Gastrocnemius medialis (tissue), 4 donors: Measurements from ENCODE around the gene SUPT3H. TPM values are rescaled to one million over a fixed set of nuclear protein-coding genes. Genes with fewer than 3 reads are reported as not detected.

Experiments
- ATAC-seq, 2 donors: fragments of 150-250 bp; one replicate each; pipeline ENCODE4 v1.9.1; 2016
- DNase-seq, 2 donors: peaks; one replicate each; pipeline ENCODE4 v3.0.0-alpha.2; 2019
- H3K27ac ChIP-seq, 4 donors: fragments of 200-600 bp; sonication (generic); 1 replicate in 1 of 4; 2 replicates in 3 of 4; pipeline ENCODE4 v1.5.1; 2016 to 2018; ENCODE audit warnings: mild to moderate bottlenecking in 2 of 4, moderate library complexity in 1 of 4
- H3K27me3 ChIP-seq, 3 donors: fragments of 200-600 bp; sonication (generic) in 2 of 3; 1 replicate in 1 of 3; 2 replicates in 2 of 3; pipeline versions ENCODE4 v1.5.1 to v1.6.0; 2016 to 2019; ENCODE audit warnings: mild to moderate bottlenecking in 1 of 3, moderate library complexity in 1 of 3
- H3K36me3 ChIP-seq, 2 donors: fragments of 200-600 bp; sonication (generic) in 1 of 2; one replicate each; pipeline ENCODE4 v1.5.1; 2017 to 2018
- H3K4me1 ChIP-seq, 2 donors: fragments of 200-600 bp; sonication (generic) in 1 of 2; one replicate each; pipeline ENCODE4 v1.5.1; 2016 to 2017; ENCODE audit warnings: mild to moderate bottlenecking in 2 of 2
- H3K4me3 ChIP-seq, 4 donors: fragments of 200-600 bp; sonication (generic) in 3 of 4; 1 replicate in 1 of 4; 2 replicates in 3 of 4; pipeline ENCODE4 v1.5.1; 2016 to 2019; ENCODE audit warnings: mild to moderate bottlenecking in 2 of 4
- H3K9me3 ChIP-seq, 3 donors: fragments of 200-600 bp; sonication (generic) in 2 of 3; 1 replicate in 1 of 3; 2 replicates in 2 of 3; pipeline ENCODE4 v1.5.1; 2016 to 2019
- POLR2A ChIP-seq, 2 donors: fragments of 450-650 bp; IDR thresholded peaks; one replicate each; pipeline ENCODE4 v1.6.1; 2017; ENCODE audit warnings: antibody characterized with exemption in 2 of 2, mild to moderate bottlenecking in 2 of 2, moderate library complexity in 2 of 2
- in situ Hi-C, 4 donors: fragments of 200-750 bp; cut with MboI; loops; one replicate each; pipeline versions ENCODE4 v1.15.0 to v1.8.0; 2017; ENCODE audit warnings: low sequenced_read_pairs in 4 of 4
- intact Hi-C: fragments of 100-400 bp; cut with DNase I; formaldehyde crosslinking; loops from one replicate; pipeline ENCODE4 v1.15.1; 2023; ENCODE audit warnings: low total_unique reads
- total RNA-seq, 4 donors: library from RNA; depleted of rRNA; stranded (reverse); fragments of >200 nt; gene quantifications; one replicate each; pipeline versions ENCODE4 v1.1.0 to v1.2.3, GENCODE V29; 2016
- TF ChIP-seq, protein P1 (sequence below), 5 experiments: fragments of 450-650 bp in 3 of 5; fragments of 200-600 bp in 2 of 5; sonication (generic) in 2 of 5; IDR thresholded peaks in 4 of 5; conservative IDR thresholded peaks in 1 of 5; 1 replicate in 4 of 5; 2 replicates in 1 of 5; pipeline ENCODE4 v1.5.1; 2016 to 2019; ENCODE audit warnings: antibody characterized with exemption in 5 of 5, mild to moderate bottlenecking in 3 of 5, moderate library complexity in 3 of 5

The SUPT3H gene
- total RNA-seq, 4 donors from 2014 or later, result 1.5 to 9.0 (median 4.2) TPM

DNA sequence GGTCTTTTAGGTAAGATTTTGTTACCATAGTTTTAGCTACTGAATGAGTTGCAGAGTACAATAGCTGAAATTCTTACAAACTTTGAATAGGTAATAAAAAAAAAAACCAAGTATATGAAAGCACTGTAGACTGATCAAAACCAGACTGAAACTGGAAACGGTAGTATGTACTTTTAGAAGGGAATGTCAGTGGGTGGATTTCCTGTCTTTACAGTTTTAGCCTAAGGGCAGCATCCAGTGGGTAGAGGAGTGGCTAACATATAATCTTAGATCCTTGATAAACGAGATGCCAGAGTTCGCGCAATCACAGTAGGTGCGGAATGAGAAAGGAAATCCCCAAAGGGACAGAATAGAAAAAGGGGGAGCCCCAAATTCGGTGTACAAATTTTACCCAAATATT lies 435.5 kb downstream of the SUPT3H start:
- TF ChIP-seq, protein P1, sequence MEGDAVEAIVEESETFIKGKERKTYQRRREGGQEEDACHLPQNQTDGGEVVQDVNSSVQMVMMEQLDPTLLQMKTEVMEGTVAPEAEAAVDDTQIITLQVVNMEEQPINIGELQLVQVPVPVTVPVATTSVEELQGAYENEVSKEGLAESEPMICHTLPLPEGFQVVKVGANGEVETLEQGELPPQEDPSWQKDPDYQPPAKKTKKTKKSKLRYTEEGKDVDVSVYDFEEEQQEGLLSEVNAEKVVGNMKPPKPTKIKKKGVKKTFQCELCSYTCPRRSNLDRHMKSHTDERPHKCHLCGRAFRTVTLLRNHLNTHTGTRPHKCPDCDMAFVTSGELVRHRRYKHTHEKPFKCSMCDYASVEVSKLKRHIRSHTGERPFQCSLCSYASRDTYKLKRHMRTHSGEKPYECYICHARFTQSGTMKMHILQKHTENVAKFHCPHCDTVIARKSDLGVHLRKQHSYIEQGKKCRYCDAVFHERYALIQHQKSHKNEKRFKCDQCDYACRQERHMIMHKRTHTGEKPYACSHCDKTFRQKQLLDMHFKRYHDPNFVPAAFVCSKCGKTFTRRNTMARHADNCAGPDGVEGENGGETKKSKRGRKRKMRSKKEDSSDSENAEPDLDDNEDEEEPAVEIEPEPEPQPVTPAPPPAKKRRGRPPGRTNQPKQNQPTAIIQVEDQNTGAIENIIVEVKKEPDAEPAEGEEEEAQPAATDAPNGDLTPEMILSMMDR (IDR thresholded peaks at IDR 0.05 in 4 of 5, conservative IDR thresholded peaks at IDR 0.05 in 1 of 5), result no peak
- no peak for TF ChIP-seq POLR2A (IDR thresholded peaks at IDR 0.05)
- Histone ChIP-seq H3K27me3 (no peaks in the 10 kb centered on the region), H3K4me1 (no peaks in the 10 kb centered on the region), H3K4me3 (no peak overlapping the region), H3K36me3 (no peaks in the 10 kb centered on the region), H3K9me3 (no peaks in the 10 kb centered on the region), H3K27ac (no peak overlapping the region)
- ATAC-seq, result no peak
- intact Hi-C loops (no loop called here), in situ Hi-C loops (no loop called here)
- no peak for DNase-seq

DNA sequence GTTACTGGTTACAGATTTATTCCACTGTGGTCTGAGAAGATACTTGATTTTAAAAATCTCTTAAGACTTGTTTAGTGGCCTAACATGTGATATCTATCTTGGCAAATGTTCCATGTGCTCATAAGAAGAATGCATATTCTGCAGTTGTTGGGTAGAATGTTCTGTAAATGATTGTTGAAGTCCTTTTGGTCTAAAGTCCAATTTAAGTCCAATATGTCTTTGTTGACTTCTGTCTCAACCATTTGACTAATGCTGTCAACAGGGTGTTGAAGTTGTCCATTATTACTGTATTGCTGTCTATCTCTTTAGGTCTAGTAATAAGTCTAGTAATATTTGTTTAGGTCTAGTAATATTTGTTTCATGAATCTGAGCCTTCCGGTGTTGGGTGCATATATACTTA lies 437.4 kb downstream of the SUPT3H start:
- intact Hi-C loops (no loop called here), in situ Hi-C loops (no loop called here)
- Histone ChIP-seq H3K9me3 (no peaks in the 10 kb centered on the region), H3K27me3 (no peaks in the 10 kb centered on the region), H3K36me3 (no peaks in the 10 kb centered on the region), H3K4me1 (no peaks in the 10 kb centered on the region), H3K27ac (no peak overlapping the region), H3K4me3 (no peak overlapping the region)
- no peak for DNase-seq
- no peak for ATAC-seq
- TF ChIP-seq, protein P1 (IDR thresholded peaks at IDR 0.05 in 4 of 5, conservative IDR thresholded peaks at IDR 0.05 in 1 of 5), result no peak
- TF ChIP-seq POLR2A (IDR thresholded peaks at IDR 0.05), result no peak

DNA sequence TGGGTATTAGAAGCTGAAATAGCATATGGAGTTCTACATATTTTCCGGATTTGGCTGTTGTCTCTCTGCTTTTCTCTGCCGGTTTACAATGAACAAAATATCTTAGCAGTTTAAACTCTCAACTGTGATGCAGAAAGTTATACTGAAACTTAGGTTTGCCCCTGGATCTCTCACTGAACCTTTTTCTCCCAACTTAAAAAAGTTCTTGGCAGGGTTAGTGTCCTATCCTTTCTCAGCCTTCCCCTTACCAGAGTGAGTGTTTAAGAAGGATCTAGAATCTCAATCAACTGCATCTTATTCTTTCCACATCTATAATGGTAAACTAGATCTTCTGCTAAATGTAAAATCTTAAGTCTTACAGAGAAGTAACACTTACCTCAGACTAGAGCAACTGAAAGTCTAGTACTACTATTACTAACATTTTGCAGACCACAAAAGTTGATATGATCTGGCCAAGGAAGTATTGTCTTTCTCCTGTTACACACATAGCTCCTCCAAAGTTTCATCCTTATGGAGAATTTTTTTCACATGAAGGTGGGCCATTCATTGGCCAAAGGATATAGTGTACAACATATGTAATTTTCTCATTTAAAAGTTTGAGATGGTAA lies 441.9 kb downstream of the SUPT3H start:
- Histone ChIP-seq H3K4me1 (no peaks in the 10 kb centered on the region), H3K4me3 (no peak overlapping the region), H3K27me3 (no peaks in the 10 kb centered on the region), H3K9me3 (no peaks in the 10 kb centered on the region), H3K36me3 (no peaks in the 10 kb centered on the region), H3K27ac (no peak overlapping the region)
- DNase-seq (no peak), ATAC-seq (no peak)
- TF ChIP-seq, protein P1 (IDR thresholded peaks at IDR 0.05 in 4 of 5, conservative IDR thresholded peaks at IDR 0.05 in 1 of 5), result no peak
- TF ChIP-seq POLR2A (IDR thresholded peaks at IDR 0.05), result no peak
- in situ Hi-C loops (no loop called here), intact Hi-C loops (no loop called here)

DNA sequence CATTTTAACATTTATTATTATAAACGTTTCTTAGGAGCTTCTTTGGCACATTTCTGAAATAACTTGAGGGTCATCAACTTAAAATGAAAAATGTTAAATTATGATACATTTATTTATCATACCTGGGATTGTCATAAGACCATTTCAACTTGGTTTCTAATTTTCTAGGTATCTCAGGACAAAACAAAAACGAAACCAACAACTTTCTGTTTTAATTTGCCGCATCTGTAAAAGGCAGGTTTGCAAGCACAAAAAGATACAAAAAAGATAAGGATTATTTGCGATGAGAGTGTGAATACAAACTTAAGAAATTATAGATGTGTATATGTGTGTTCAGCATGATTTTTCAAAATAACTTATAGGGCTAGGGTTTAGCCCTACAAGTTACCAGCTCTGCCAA lies 444.6 kb downstream of the SUPT3H start:
- Histone ChIP-seq H3K4me3 (no peak overlapping the region), H3K9me3 (no peaks in the 10 kb centered on the region), H3K36me3 (no peaks in the 10 kb centered on the region), H3K27ac (no peak overlapping the region), H3K27me3 (no peaks in the 10 kb centered on the region), H3K4me1 (no peaks in the 10 kb centered on the region)
- in situ Hi-C loops, result no loop called here
- DNase-seq, result no peak
- no peak for ATAC-seq
- TF ChIP-seq, protein P1 (IDR thresholded peaks at IDR 0.05 in 4 of 5, conservative IDR thresholded peaks at IDR 0.05 in 1 of 5), result no peak
- TF ChIP-seq POLR2A (IDR thresholded peaks at IDR 0.05), result no peak
- intact Hi-C loops, result no loop called here

DNA sequence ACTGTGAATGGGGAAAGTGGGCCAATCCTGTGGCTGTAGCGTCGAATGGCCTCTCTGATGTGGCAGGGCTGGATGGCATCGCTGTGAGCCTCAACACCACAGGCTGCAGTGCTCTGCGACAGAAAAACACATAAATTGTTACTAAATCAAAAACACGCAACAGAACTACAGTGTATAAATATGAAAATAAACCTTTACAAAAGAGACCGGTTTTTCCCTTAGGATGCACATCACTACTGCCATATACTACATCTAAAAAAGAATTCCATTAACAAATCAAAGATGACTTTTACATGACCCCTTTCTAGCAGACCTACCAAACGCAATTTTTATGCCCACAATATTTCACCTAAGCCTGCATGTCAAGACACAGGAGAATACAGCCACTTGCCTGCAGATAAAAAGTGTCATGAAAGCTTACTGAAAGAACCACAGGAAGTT lies 445.1 kb downstream of the SUPT3H start:
- in situ Hi-C loops, result no loop called here
- no peak overlapping the region for H3K27ac ChIP-seq

More for the DNA sequence above, 445.1 kb downstream of the SUPT3H start:
- no peak for DNase-seq
- Histone ChIP-seq H3K4me3 (no peak overlapping the region), H3K4me1 (no peaks in the 10 kb centered on the region), H3K27me3 (no peaks in the 10 kb centered on the region), H3K36me3 (no peaks in the 10 kb centered on the region), H3K9me3 (no peaks in the 10 kb centered on the region)
- no peak for TF ChIP-seq POLR2A (IDR thresholded peaks at IDR 0.05)
- TF ChIP-seq, protein P1 (IDR thresholded peaks at IDR 0.05 in 4 of 5, conservative IDR thresholded peaks at IDR 0.05 in 1 of 5), result no peak
- no peak for ATAC-seq
- intact Hi-C loops, result no loop called here
